HepG2 (cell line): Measurements from ENCODE around the gene ACSS3. TPM values are rescaled to one million over a fixed set of nuclear protein-coding genes. Genes with fewer than 3 reads are reported as not detected.

Experiments
- ATAC-seq: fragments of 200-7000 bp; cut with Tn5 transposase; 3 replicates; pipeline ENCODE4 v1.9.1; 2020; ENCODE audit warnings: mild to moderate bottlenecking, moderate library complexity
- BruUV-seq: library from RNA; stranded (reverse); fragments of 400-500 nt; replicated peaks from 2 replicates; lab custom pipeline; 2021; lab: Mats Ljungman, UMichigan
- CTCF ChIA-PET: fragments of 300-600 bp; formaldehyde crosslinking; extraction: SDS; loops from one replicate; lab custom pipeline; 2021; ENCODE audit warnings: low total read pairs, inconsistent platforms, low intra/inter-chr PET ratio; lab: Yijun Ruan, JAX
- POLR2A ChIA-PET: fragments of 350-600 bp; sonication (Branson Sonifier 250); formaldehyde crosslinking; loops from one replicate; lab custom pipeline; 2020; ENCODE audit warnings: antibody characterized with exemption, inconsistent platforms; lab: Yijun Ruan, JAX
- DNase-seq: peaks from one replicate; pipeline ENCODE4 v3.0.0-alpha.2; 2015; ENCODE audit warnings: low spot score
- FAIRE-seq: peaks from 3 replicates; lab custom pipeline; 2011; peaks lifted over from hg19 to GRCh38; lab: Jason Lieb, UNC
- H2AFZ ChIP-seq: one replicate; pipeline ENCODE4 v1.6.1; 2011; ENCODE audit warnings: low read length, inconsistent platforms
- H3K27ac ChIP-seq: fragments of 300-600 bp; 3 replicates; pipeline ENCODE4 v1.8.0; 2011; ENCODE audit warnings: mixed run types, mild to moderate bottlenecking, mixed read lengths, low read length, inconsistent platforms; ENCODE audit not compliant: insufficient read depth; ENCODE audit errors: extremely low read length
- H3K27me3 ChIP-seq, 2 experiments: fragments of 200-600 bp in 1 of 2; 2 replicates in 1 of 2; 3 replicates in 1 of 2; pipeline versions ENCODE4 v1.6.0 to v1.8.0; 2011; ENCODE audit warnings: low read length in 2 of 2, mild to moderate bottlenecking in 2 of 2, moderate library complexity in 2 of 2, inconsistent platforms in 1 of 2; ENCODE audit not compliant: insufficient read depth in 2 of 2, control insufficient read depth in 1 of 2
- H3K36me3 ChIP-seq, 2 experiments: fragments of 200-600 bp in 1 of 2; replicated peaks in 1 of 2; 2 replicates in 1 of 2; 3 replicates in 1 of 2; pipeline versions ENCODE4 v1.5.1 to v1.8.0; 2011; ENCODE audit warnings: low read length in 2 of 2, inconsistent platforms in 1 of 2; ENCODE audit not compliant: insufficient read depth in 2 of 2, control insufficient read depth in 1 of 2
- H3K4me1 ChIP-seq: 2 replicates; pipeline ENCODE4 v1.5.1; 2012; ENCODE audit warnings: low read length, inconsistent platforms; ENCODE audit not compliant: insufficient read depth
- H3K4me2 ChIP-seq: 2 replicates; pipeline ENCODE4 v1.6.0; 2011; ENCODE audit warnings: low read depth, low read length, inconsistent platforms
- H3K4me3 ChIP-seq, 3 experiments: fragments of 200-600 bp in 1 of 3; sonication (generic), shearing (Covaris generic) in 1 of 3; replicated peaks in 1 of 3; 2 replicates each; pipeline ENCODE4 v1.5.1; 2011 to 2016; ENCODE audit warnings: low read length in 3 of 3, inconsistent platforms in 2 of 3, low read depth in 2 of 3, mild to moderate bottlenecking in 2 of 3, control low read depth in 1 of 3, mixed read lengths in 1 of 3; ENCODE audit not compliant: insufficient read depth in 1 of 3
- H3K79me2 ChIP-seq: one replicate; pipeline ENCODE4 v1.6.1; 2011; ENCODE audit warnings: low read length, inconsistent platforms; ENCODE audit not compliant: insufficient read depth
- H3K9ac ChIP-seq: 2 replicates; pipeline ENCODE4 v1.6.0; 2011; ENCODE audit warnings: mild to moderate bottlenecking, low read depth, low read length, inconsistent platforms; ENCODE audit not compliant: insufficient read depth
- H3K9me3 ChIP-seq: 2 replicates; pipeline ENCODE4 v1.5.1; 2012; ENCODE audit warnings: mild to moderate bottlenecking, low read length
- H4K20me1 ChIP-seq: 2 replicates; pipeline ENCODE4 v1.6.0; 2011; ENCODE audit warnings: inconsistent platforms, mild to moderate bottlenecking, low read length, moderate library complexity; ENCODE audit not compliant: insufficient read depth
- ATM ChIP-seq: fragments of 450-650 bp; IDR thresholded peaks from 2 replicates; pipeline ENCODE4 v1.7.1; 2017; ENCODE audit warnings: mild to moderate bottlenecking, borderline replicate concordance
- CHD4 ChIP-seq: fragments of 200-600 bp; sonication (generic); IDR thresholded peaks from 2 replicates; pipeline ENCODE4 v1.7.0; 2017; ENCODE audit warnings: mild to moderate bottlenecking, low read length, borderline replicate concordance
- FOXA1 ChIP-seq, 2 experiments: fragments of 450-650 bp in 1 of 2; sonication (generic) in 1 of 2; formaldehyde crosslinking in 1 of 2; IDR thresholded peaks; 2 replicates each; pipeline versions ENCODE4 v1.4.0 to v1.6.1; 2016 to 2020; ENCODE audit warnings: missing genetic modification reagents in 1 of 2
- GMEB2 ChIP-seq: IDR thresholded peaks from 2 replicates; pipeline ENCODE4 v1.6.1; 2016; ENCODE audit warnings: missing biosample characterization, missing genetic modification reagents, low read depth
- KDM5A ChIP-seq: fragments of 200-600 bp; sonication (generic); IDR thresholded peaks from 2 replicates; pipeline ENCODE4 v1.7.0; 2018; ENCODE audit warnings: antibody characterized with exemption, mild to moderate bottlenecking, low read length, borderline replicate concordance
- MTF2 ChIP-seq: sonication (generic); formaldehyde crosslinking; IDR thresholded peaks from 2 replicates; pipeline ENCODE4 v1.5.0; 2020; ENCODE audit warnings: missing genetic modification reagents, borderline replicate concordance
- NFE2L2 ChIP-seq: fragments of 150-350 bp; IDR thresholded peaks from 2 replicates; pipeline ENCODE4 v1.6.1; 2014; ENCODE audit warnings: low read length
- NR2F1 ChIP-seq, 2 experiments: fragments of 450-650 bp in 1 of 2; formaldehyde crosslinking in 1 of 2; IDR thresholded peaks; 2 replicates each; pipeline versions ENCODE4 v1.5.0 to v1.6.1; 2016 to 2020; ENCODE audit warnings: mild to moderate bottlenecking in 1 of 2, missing compliant biosample characterization in 1 of 2, missing genetic modification reagents in 1 of 2, moderate library complexity in 1 of 2
- SNAPC2 ChIP-seq: sonication (generic); formaldehyde crosslinking; IDR thresholded peaks from 2 replicates; pipeline ENCODE4 v1.8.1; 2022; ENCODE audit warnings: mild to moderate bottlenecking, missing genetic modification reagents
- STAG1 ChIP-seq: sonication (generic); formaldehyde crosslinking; IDR thresholded peaks from 2 replicates; pipeline ENCODE4 v1.4.0; 2020; ENCODE audit warnings: missing genetic modification reagents
- TCF12 ChIP-seq, 2 experiments: fragments of 450-650 bp in 1 of 2; sonication (generic) in 1 of 2; formaldehyde crosslinking in 1 of 2; IDR thresholded peaks; 2 replicates each; pipeline versions ENCODE4 v1.6.1 to v1.8.0; 2017 to 2022; ENCODE audit warnings: antibody characterized with exemption in 1 of 2, mild to moderate bottlenecking in 1 of 2, missing genetic modification reagents in 1 of 2, moderate library complexity in 1 of 2
- ZFP36L2 ChIP-seq: sonication (generic); formaldehyde crosslinking; IDR thresholded peaks from 2 replicates; pipeline ENCODE4 v1.4.0; 2020; ENCODE audit warnings: missing genetic modification reagents
- ZMAT5 ChIP-seq: sonication (generic); formaldehyde crosslinking; IDR thresholded peaks from 2 replicates; pipeline ENCODE4 v1.5.0; 2020; ENCODE audit warnings: mild to moderate bottlenecking, low read depth, missing genetic modification reagents, borderline replicate concordance
- ZNF17 ChIP-seq: sonication (generic); formaldehyde crosslinking; IDR thresholded peaks from 2 replicates; pipeline ENCODE4 v1.5.0; 2020; ENCODE audit warnings: mild to moderate bottlenecking, missing genetic modification reagents
- ZNF337 ChIP-seq: sonication (generic); formaldehyde crosslinking; IDR thresholded peaks from 2 replicates; pipeline ENCODE4 v1.5.1; 2020; ENCODE audit warnings: missing genetic modification reagents, low read depth, mild to moderate bottlenecking, borderline replicate concordance
- ZNF501 ChIP-seq: sonication (generic); formaldehyde crosslinking; IDR thresholded peaks from 2 replicates; pipeline ENCODE4 v1.5.1; 2020; ENCODE audit warnings: mild to moderate bottlenecking, moderate library complexity, missing genetic modification reagents
- ZNF577 ChIP-seq: sonication (generic); formaldehyde crosslinking; IDR thresholded peaks from 2 replicates; pipeline ENCODE4 v1.4.0; 2020; ENCODE audit warnings: mild to moderate bottlenecking, low read depth, missing genetic modification reagents, borderline replicate concordance
- ZNF776 ChIP-seq: sonication (generic); formaldehyde crosslinking; IDR thresholded peaks from 2 replicates; pipeline ENCODE4 v1.4.0; 2020; ENCODE audit warnings: mild to moderate bottlenecking, missing genetic modification reagents
- ZNF792 ChIP-seq: IDR thresholded peaks from 2 replicates; pipeline ENCODE4 v1.6.1; 2016
- WGBS: methylation state at CpG from one replicate; pipeline ENCODE4 v1.1.6; 2017; ENCODE audit warnings: low lambda C conversion rate; 5-methylcytosine and 5-hydroxymethylcytosine counted together
- in situ Hi-C: cut with HindIII; loops from 2 replicates; pipeline ENCODE4 v1.10.0; 2017; ENCODE audit warnings: low pct_unique_long_range_greater_than_20kb; ENCODE audit not compliant: extremely low pct_ligation_motif_present
- intact Hi-C: fragments of 100-400 bp; cut with micrococcal nuclease; formaldehyde crosslinking; loops from one replicate; pipeline ENCODE4 v1.10.0; 2022; ENCODE audit not compliant: unreplicated experiment
- polyA plus RNA-seq, 8 experiments: library from polyadenylated mRNA; depleted of rRNA in 3 of 8; stranded (reverse) in 7 of 8; unstranded in 1 of 8; fragments of >200 nt; fragmentation: Illumina TruSeq in 4 of 8; extraction: Trizol in 4 of 8; gene quantifications; 2 replicates each; pipeline versions ENCODE4 v1.2.1 to v1.2.3, GENCODE V29; 2011 to 2016; ENCODE audit warnings: low read depth in 4 of 8, missing spikeins in 1 of 8, mixed read lengths in 1 of 8; ENCODE audit not compliant: insufficient read depth in 1 of 8
- total RNA-seq, 5 experiments: library from RNA; depleted of rRNA; stranded (reverse); fragments of >200 nt; fragmentation: Illumina TruSeq; extraction: Trizol; gene quantifications; 2 replicates each; pipeline ENCODE4 v1.2.3, GENCODE V29; 2016; ENCODE audit warnings: low read depth in 1 of 5

Gene ACSS3
- total and polyA plus RNA-seq, 2 of the 13 experiments (the other 11 are each of a cell fraction or from before 2014, with no cell fraction given) = 79.5 to 86.3 TPM

GRCh38 chr12:81253360-81253759 is 175.5 kb downstream of the ACSS3 start:
- no peaks in the 10 kb centered on the region for H3K9me3 ChIP-seq
- CTCF ChIA-PET = no interaction called here
- no TSS peak for BruUV-seq
- DNase-seq (no peak), ATAC-seq (no peak), FAIRE-seq (no peak)
- TF ChIP-seq ZNF577 (CRISPR knock-in tag) = no peak
- TF ChIP-seq NR2F1 (CRISPR knock-in tag; IDR thresholded peaks at IDR 0.05) = no peak
- no peak for TF ChIP-seq GMEB2 (CRISPR knock-in tag)
- TF ChIP-seq FOXA1 (IDR thresholded peaks at IDR 0.05) = no peak
- TF ChIP-seq FOXA1 (CRISPR knock-in tag; IDR thresholded peaks at IDR 0.05) = no peak
- no peak for TF ChIP-seq NFE2L2
- TF ChIP-seq ZFP36L2 (CRISPR knock-in tag) = no peak
- TF ChIP-seq ZNF792 (CRISPR knock-in tag) = no peak
- in situ Hi-C loops = no loop called here
- POLR2A ChIA-PET = no interaction called here
- intact Hi-C loops = no loop called here
- no peak overlapping the region for H2AFZ ChIP-seq
- H3K36me3 ChIP-seq = peaks cover 9 to 32% of the 10 kb centered on the region in 2 experiments; a peak in 4 of 5 replicates
- no peaks in the 10 kb centered on the region for H4K20me1 ChIP-seq
- H3K27me3 ChIP-seq = no peaks in the 10 kb centered on the region
- WGBS = 95% methylated on average over 3 of the region's 3 CpGs
- no peaks in the 10 kb centered on the region for H3K79me2 ChIP-seq
- H3K9ac ChIP-seq = no peak overlapping the region
- no peak overlapping the region for H3K4me2 ChIP-seq
- no peak overlapping the region for H3K4me3 ChIP-seq
- no peaks in the 10 kb centered on the region for H3K4me1 ChIP-seq
- H3K27ac ChIP-seq = no peak overlapping the region

DNA sequence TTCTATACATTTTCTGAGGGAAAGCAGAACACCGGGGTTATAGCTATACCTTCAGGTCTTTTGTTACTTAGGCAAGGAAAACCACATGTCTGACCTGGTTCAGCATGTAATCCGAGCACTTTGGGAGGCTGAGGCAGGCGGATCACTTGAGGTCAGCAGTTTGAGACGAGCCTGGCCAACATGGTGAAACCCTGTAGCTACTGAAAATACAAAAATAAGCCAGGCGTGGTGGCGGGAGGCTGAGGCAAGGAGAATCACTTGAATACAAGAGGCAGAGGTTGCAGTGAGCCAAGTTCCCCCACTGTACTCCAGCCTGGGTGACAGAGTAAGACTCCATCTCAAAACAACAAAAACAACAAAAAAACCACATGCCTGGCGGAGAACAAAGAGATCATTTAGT is 177.6 kb downstream of the ACSS3 start:
- 98% methylated on average over 7 of the region's 7 CpGs for WGBS
- no peak for TF ChIP-seq ZNF501 (CRISPR knock-in tag)
- TF ChIP-seq ZNF17 (CRISPR knock-in tag) = no peak
- TF ChIP-seq STAG1 (CRISPR knock-in tag) = no peak
- TF ChIP-seq SNAPC2 (CRISPR knock-in tag) = no peak
- no peak for TF ChIP-seq KDM5A
- no peak for TF ChIP-seq ZNF776 (CRISPR knock-in tag)
- TF ChIP-seq CHD4 = no peak
- no peak for TF ChIP-seq ZMAT5 (CRISPR knock-in tag)
- no peak for TF ChIP-seq ATM
- no peak for TF ChIP-seq ZNF337
- TF ChIP-seq MTF2 (CRISPR knock-in tag) = no peak
- no peak for TF ChIP-seq TCF12 (IDR thresholded peaks at IDR 0.05)
- TF ChIP-seq TCF12 (CRISPR knock-in tag; IDR thresholded peaks at IDR 0.05) = no peak

More for the DNA sequence above, 177.6 kb downstream of the ACSS3 start:
- BruUV-seq = no TSS peak
- Histone ChIP-seq H3K79me2 (no peaks in the 10 kb centered on the region), H4K20me1 (no peaks in the 10 kb centered on the region), H3K9me3 (no peaks in the 10 kb centered on the region), H3K27me3 (no peaks in the 10 kb centered on the region), H3K4me2 (no peak overlapping the region), H3K9ac (no peak overlapping the region), H3K36me3 (peaks cover 11 to 27% of the 10 kb centered on the region in 2 experiments; a peak in 4 of 5 replicates), H3K4me3 (no peak overlapping the region), H2AFZ (no peak overlapping the region), H3K27ac (no peak overlapping the region), H3K4me1 (no peaks in the 10 kb centered on the region)
- POLR2A ChIA-PET = no interaction called here
- intact Hi-C loops = loop anchor here (5.0 kb wide), 1 partner anchor 418 kb away; no protein-coding TSS in a partner anchor
- ATAC-seq (no peak), DNase-seq (no peak), FAIRE-seq (no peak)
- CTCF ChIA-PET = no interaction called here
- in situ Hi-C loops = no loop called here
